K562 (cell line): ENCODE measurements around the gene E2F3.

Source experiments
- BMI1 ChIP-seq: fragments of 150-350 bp; IDR thresholded peaks from 2 replicates; pipeline ENCODE4 v1.6.1; 2014; ENCODE audit warnings: low read length
- BRCA1 ChIP-seq, 2 experiments: fragments of 450-650 bp in 1 of 2; sonication (generic) in 1 of 2; formaldehyde crosslinking in 1 of 2; IDR thresholded peaks; 2 replicates each; pipeline versions ENCODE4 v1.5.0 to v1.6.1; 2017 to 2020; ENCODE audit warnings: mild to moderate bottlenecking in 1 of 2, missing genetic modification reagents in 1 of 2
- BRF2 ChIP-seq: IDR thresholded peaks from 3 replicates; pipeline ENCODE4 v1.6.1; 2011; ENCODE audit warnings: borderline replicate concordance, mild to moderate bottlenecking; ENCODE audit not compliant: insufficient read length, insufficient read depth
- CTCF ChIP-seq, 3 experiments: IDR thresholded peaks in 2 of 3; conservative IDR thresholded peaks in 1 of 3; 2 replicates each; pipeline ENCODE4 v1.5.1; 2011 to 2012; ENCODE audit warnings: low read length in 3 of 3, mild to moderate bottlenecking in 3 of 3, control low read depth in 2 of 3, improper control_type of control experiment in 1 of 3, inconsistent platforms in 1 of 3, low read depth in 1 of 3, mixed read lengths in 1 of 3, moderate library complexity in 1 of 3; ENCODE audit not compliant: insufficient read depth in 2 of 3
- E2F1 ChIP-seq: sonication (generic); formaldehyde crosslinking; IDR thresholded peaks from 2 replicates; pipeline ENCODE4 v1.8.1; 2023; ENCODE audit warnings: mild to moderate bottlenecking, missing genetic modification reagents, moderate library complexity
- HDAC2 ChIP-seq: fragments of 450-650 bp; IDR thresholded peaks from 2 replicates; pipeline ENCODE4 v1.6.1; 2016; ENCODE audit warnings: mild to moderate bottlenecking
- HMG20B ChIP-seq: fragments of 250-450 bp; sonication (Bioruptor Pico); IDR thresholded peaks from 2 replicates; pipeline ENCODE4 v1.5.0; 2021; ENCODE audit warnings: mild to moderate bottlenecking
- MAZ ChIP-seq, 2 experiments: fragments of 450-650 bp in 1 of 2; sonication (generic) in 1 of 2; formaldehyde crosslinking; IDR thresholded peaks in 1 of 2; conservative IDR thresholded peaks in 1 of 2; 2 replicates each; pipeline versions ENCODE4 v1.4.0 to v1.5.0; 2020; ENCODE audit warnings: mild to moderate bottlenecking in 1 of 2, missing genetic modification reagents in 1 of 2
- MEF2A ChIP-seq: IDR thresholded peaks from 2 replicates; pipeline ENCODE4 v1.6.1; 2011; ENCODE audit warnings: low read depth, mild to moderate bottlenecking, low read length, moderate library complexity; ENCODE audit not compliant: control insufficient read depth
- PBX2 ChIP-seq, 2 experiments: IDR thresholded peaks in 1 of 2; conservative IDR thresholded peaks in 1 of 2; 2 replicates each; pipeline ENCODE4 v1.6.1; 2016; ENCODE audit warnings: low read depth in 2 of 2, mild to moderate bottlenecking in 1 of 2, missing compliant biosample characterization in 1 of 2, missing genetic modification characterization in 1 of 2, moderate library complexity in 1 of 2
- ZBTB8A ChIP-seq: fragments of 450-650 bp; IDR thresholded peaks from 2 replicates; pipeline ENCODE4 v1.6.1; 2018; ENCODE audit warnings: mild to moderate bottlenecking, moderate library complexity; ENCODE audit not compliant: partially characterized antibody
- ZNF584 ChIP-seq: fragments of 200-800 bp; sonication (Bioruptor generic); IDR thresholded peaks from 2 replicates; pipeline ENCODE4 v1.6.1; 2016; ENCODE audit warnings: low read depth, mild to moderate bottlenecking, missing genetic modification characterization, missing compliant biosample characterization
- TF ChIP-seq, protein P1 (sequence below): fragments of 250-450 bp; sonication (Bioruptor Pico); IDR thresholded peaks from 2 replicates; pipeline ENCODE4 v1.8.0; 2022; ENCODE audit warnings: inconsistent platforms, mild to moderate bottlenecking, moderate library complexity, borderline replicate concordance

DNA sequence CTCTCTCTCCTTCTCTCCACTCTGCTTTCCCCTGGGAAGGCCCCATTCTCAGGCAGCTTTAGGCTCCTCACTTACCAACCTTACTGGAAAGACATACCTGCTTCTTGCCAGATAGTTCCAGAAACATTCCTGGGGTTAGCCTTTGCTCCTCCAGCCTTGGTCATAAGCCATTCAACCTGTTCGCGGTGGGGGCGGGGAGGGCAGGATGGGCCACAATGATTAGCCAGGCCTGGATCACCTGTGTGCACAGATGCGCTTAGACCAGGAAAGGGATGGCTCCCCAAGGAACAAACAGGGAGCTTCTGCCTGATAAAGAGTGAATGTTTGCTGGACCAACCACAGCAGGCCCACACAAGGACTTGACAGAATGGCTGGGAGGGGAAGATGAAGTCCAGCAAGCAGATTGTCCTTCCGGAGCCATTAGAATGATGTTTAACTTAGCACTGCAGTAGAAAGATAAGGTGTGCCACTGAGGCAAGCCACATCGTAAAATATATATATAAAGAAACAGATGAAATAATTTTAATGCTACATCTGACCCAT is 74.9 kb downstream of the E2F3 start:
- TF ChIP-seq E2F1 (CRISPR knock-in tag) (no peak), BRCA1 (IDR thresholded peaks at IDR 0.05) (no peak), BRCA1 (CRISPR knock-in tag; IDR thresholded peaks at IDR 0.05) (no peak), HMG20B (CRISPR knock-in tag) (no peak), ZBTB8A (no peak), BRF2 (no peak), BMI1 (no peak), MEF2A (no peak), ZNF584 (CRISPR knock-in tag) (no peak), PBX2 (CRISPR knock-in tag; IDR thresholded peaks at IDR 0.05; ENCODE audit: low read depth) (no peak), PBX2 (tag; conservative IDR thresholded peaks at IDR 0.05; ENCODE audit: low read depth) (no peak), CTCF (IDR thresholded peaks at IDR 0.05 in 2 of 3, conservative IDR thresholded peaks at IDR 0.05 in 1 of 3; ENCODE audit: insufficient read depth in 2 of 3, low read depth in 1 of 3, low read length in 3 of 3) (no peak), MAZ (CRISPR knock-in tag; conservative IDR thresholded peaks at IDR 0.05 in 1 of 2, IDR thresholded peaks at IDR 0.05 in 1 of 2) (no peak), HDAC2 (no peak)
- TF ChIP-seq, protein P1, sequence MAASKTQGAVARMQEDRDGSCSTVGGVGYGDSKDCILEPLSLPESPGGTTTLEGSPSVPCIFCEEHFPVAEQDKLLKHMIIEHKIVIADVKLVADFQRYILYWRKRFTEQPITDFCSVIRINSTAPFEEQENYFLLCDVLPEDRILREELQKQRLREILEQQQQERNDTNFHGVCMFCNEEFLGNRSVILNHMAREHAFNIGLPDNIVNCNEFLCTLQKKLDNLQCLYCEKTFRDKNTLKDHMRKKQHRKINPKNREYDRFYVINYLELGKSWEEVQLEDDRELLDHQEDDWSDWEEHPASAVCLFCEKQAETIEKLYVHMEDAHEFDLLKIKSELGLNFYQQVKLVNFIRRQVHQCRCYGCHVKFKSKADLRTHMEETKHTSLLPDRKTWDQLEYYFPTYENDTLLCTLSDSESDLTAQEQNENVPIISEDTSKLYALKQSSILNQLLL (CRISPR knock-in tag): no peak
